Measurements from ENCODE around the gene NEDD9.

Gene NEDD9

GRCh38 chr6:11224252-11224965, 8.1 kb downstream of the NEDD9 start:
- DNase-seq (ENCODE audit: low read depth) = no peak
- no peak for TF ChIP-seq MAX (IDR thresholded peaks at IDR 0.05; ENCODE audit: low read depth, low read length)
- TF ChIP-seq MYC (IDR thresholded peaks at IDR 0.05; ENCODE audit: low read depth, low read length) = no peak
- TF ChIP-seq CTCF (IDR thresholded peaks at IDR 0.05; ENCODE audit: low read depth, low read length) = no peak
- no peak for TF ChIP-seq POLR2A (IDR thresholded peaks at IDR 0.05; ENCODE audit: extremely low read depth, insufficient read length)
- H3K4me3 ChIP-seq (ENCODE audit: low read depth, low read length) = no peak overlapping the region

- no peak for DNase-seq (ENCODE audit: low read depth)
- no peak overlapping the region for H3K4me3 ChIP-seq (ENCODE audit: low read depth, low read length)
- TF ChIP-seq POLR2A (IDR thresholded peaks at IDR 0.05; ENCODE audit: extremely low read depth, insufficient read length) = no peak
- no peak for TF ChIP-seq MAX (IDR thresholded peaks at IDR 0.05; ENCODE audit: low read depth, low read length)
- TF ChIP-seq MYC (IDR thresholded peaks at IDR 0.05; ENCODE audit: low read depth, low read length) = no peak
Measured at GRCh38 chr6:11223286-11223864, 9.1 kb downstream of the NEDD9 start.

- no peak for DNase-seq (ENCODE audit: low read depth)
- H3K4me3 ChIP-seq (ENCODE audit: low read depth, low read length) = no peak overlapping the region
- TF ChIP-seq CTCF (IDR thresholded peaks at IDR 0.05; ENCODE audit: low read depth, low read length) = no peak
- TF ChIP-seq MYC (IDR thresholded peaks at IDR 0.05; ENCODE audit: low read depth, low read length) = no peak
- no peak for TF ChIP-seq POLR2A (IDR thresholded peaks at IDR 0.05; ENCODE audit: extremely low read depth, insufficient read length)
- no peak for TF ChIP-seq MAX (IDR thresholded peaks at IDR 0.05; ENCODE audit: low read depth, low read length)
Measured at GRCh38 chr6:11222385-11223277, 9.8 kb downstream of the NEDD9 start.

- no peak for DNase-seq (ENCODE audit: low read depth)
- no peak for TF ChIP-seq MYC (IDR thresholded peaks at IDR 0.05; ENCODE audit: low read depth, low read length)
- no peak for TF ChIP-seq CTCF (IDR thresholded peaks at IDR 0.05; ENCODE audit: low read depth, low read length)
- TF ChIP-seq POLR2A (IDR thresholded peaks at IDR 0.05; ENCODE audit: extremely low read depth, insufficient read length) = no peak
- no peak for TF ChIP-seq MAX (IDR thresholded peaks at IDR 0.05; ENCODE audit: low read depth, low read length)
- no peak overlapping the region for H3K4me3 ChIP-seq (ENCODE audit: low read depth, low read length)
Measured at GRCh38 chr6:11221623-11222384, 10.7 kb downstream of the NEDD9 start.

- no peak for DNase-seq (ENCODE audit: low read depth)
- no peak overlapping the region for H3K4me3 ChIP-seq (ENCODE audit: low read depth, low read length)
- TF ChIP-seq MYC (IDR thresholded peaks at IDR 0.05; ENCODE audit: low read depth, low read length) = no peak
- no peak for TF ChIP-seq CTCF (IDR thresholded peaks at IDR 0.05; ENCODE audit: low read depth, low read length)
- TF ChIP-seq POLR2A (IDR thresholded peaks at IDR 0.05; ENCODE audit: extremely low read depth, insufficient read length) = no peak
- no peak for TF ChIP-seq MAX (IDR thresholded peaks at IDR 0.05; ENCODE audit: low read depth, low read length)
Measured at GRCh38 chr6:11219400-11219834, 13.1 kb downstream of the NEDD9 start.

Data from NB4 (cell line).